ENCODE data around the gene KCP. TPM values are rescaled to one million over a fixed set of nuclear protein-coding genes. Genes with fewer than 3 reads are reported as not detected.

Gene KCP
- total and polyA plus RNA-seq, 9 donors, result 0.05 to 1.8 (median 0.20) TPM; not detected in 4

GRCh38 chr7:128835231-128835751 is 75.2 kb downstream of the KCP start:
- H3K9me3 ChIP-seq, result no peaks in the 10 kb centered on the region
- intact Hi-C loops (cut with DNase I), result no loop called here
- H3K36me3 ChIP-seq, result no peaks in the 10 kb centered on the region
- no peak for TF ChIP-seq CTCF (IDR thresholded peaks at IDR 0.05)
- no peak for TF ChIP-seq POLR2A (IDR thresholded peaks at IDR 0.05)
- TF ChIP-seq EP300 (IDR thresholded peaks at IDR 0.05), result no peak
- no peak overlapping the region for H3K4me3 ChIP-seq
- peak in 2 of 5 donors; percentile 18 to 34 for DNase-seq
- 87 to 90% (median 88%) methylated on average over 16 of the region's 16 CpGs for WGBS, 3 donors
- H3K27ac ChIP-seq, result no peak overlapping the region
- no peaks in the 10 kb centered on the region for H3K27me3 ChIP-seq
- peaks cover 22% of the 10 kb centered on the region for H3K4me1 ChIP-seq (ENCODE audit: insufficient read depth)

DNA sequence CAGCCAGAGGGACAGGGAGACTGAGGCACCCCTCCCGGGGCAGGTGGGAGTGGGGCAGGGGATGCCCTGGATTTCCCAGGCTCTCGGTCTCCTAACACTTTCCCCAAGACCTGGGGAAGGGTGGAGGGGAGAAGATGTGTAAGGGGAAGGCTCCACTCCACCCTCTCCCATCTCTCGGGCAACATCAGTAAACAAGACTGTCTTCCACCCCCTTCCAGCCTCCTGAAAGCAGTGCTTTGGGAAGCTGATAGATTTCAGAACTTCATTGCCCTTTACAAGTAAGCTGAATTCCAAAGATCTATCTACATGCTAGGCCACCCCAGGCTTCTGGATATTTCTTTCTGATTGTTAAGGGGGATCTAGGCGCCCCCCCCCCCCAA is 76.6 kb downstream of the KCP start:
- Histone ChIP-seq H3K4me3 (no peak overlapping the region), H3K27me3 (no peaks in the 10 kb centered on the region), H3K27ac (peak overlapping the region in 1 of 2 donors; percentile 70), H3K36me3 (no peaks in the 10 kb centered on the region), H3K4me1 (ENCODE audit: insufficient read depth) (peaks cover 25% of the 10 kb centered on the region), H3K9me3 (no peaks in the 10 kb centered on the region)
- 21 to 34% (median 31%) methylated on average over 4 of the region's 4 CpGs for WGBS, 3 donors
- no peak for TF ChIP-seq POLR2A (IDR thresholded peaks at IDR 0.05)
- no peak for TF ChIP-seq CTCF (IDR thresholded peaks at IDR 0.05)
- TF ChIP-seq EP300 (IDR thresholded peaks at IDR 0.05), result no peak
- intact Hi-C loops (cut with DNase I), result no loop called here
- DNase-seq, result no peak

DNA sequence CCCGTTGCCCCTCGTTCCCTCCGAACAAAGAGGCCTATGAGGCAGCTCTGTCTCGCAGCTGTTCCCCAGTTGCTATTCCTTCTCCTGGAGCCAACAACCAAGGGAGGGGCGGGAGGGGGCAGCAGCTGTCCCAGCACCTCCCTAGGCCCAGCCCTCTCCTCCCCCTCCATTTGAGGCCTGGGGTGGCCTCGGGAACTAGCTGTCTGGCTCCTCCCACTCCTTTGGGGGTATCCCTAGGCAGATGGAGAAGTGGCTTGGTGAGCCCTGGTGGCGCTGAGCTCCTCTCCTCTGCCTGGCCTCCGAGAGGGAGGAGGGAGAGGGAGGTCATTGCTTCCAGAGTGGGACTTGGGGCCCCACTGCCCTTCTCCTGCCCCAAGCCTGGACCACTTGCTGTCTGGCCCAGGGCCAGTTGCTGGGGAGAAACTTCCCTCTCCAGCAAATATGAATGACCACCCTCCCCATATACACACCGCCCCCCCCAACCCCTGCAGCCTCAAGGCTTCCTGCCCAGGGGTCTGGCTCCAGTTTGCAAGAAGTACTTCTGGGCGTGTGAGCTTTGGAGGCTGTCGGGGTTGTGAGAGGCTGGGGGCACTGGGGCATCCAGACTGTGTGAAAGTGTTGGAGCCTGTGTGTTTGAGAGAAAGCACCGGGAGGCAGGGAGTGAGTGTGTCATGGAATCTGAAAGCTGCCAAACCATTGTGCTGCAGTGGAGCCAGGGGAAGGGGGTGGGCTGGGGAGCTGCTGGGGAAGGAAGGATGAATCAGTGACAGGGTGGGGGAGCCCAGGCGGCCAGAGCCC is 77.2 kb downstream of the KCP start:
- no peaks in the 10 kb centered on the region for H3K36me3 ChIP-seq
- peak overlapping the region; percentile 55 to 70 for H3K27ac ChIP-seq
- 9 to 18% (median 10%) methylated on average over 13 of the region's 13 CpGs for WGBS, 3 donors
- TF ChIP-seq EP300 (IDR thresholded peaks at IDR 0.05) (no peak), POLR2A (IDR thresholded peaks at IDR 0.05) (no peak), CTCF (IDR thresholded peaks at IDR 0.05) (no peak)
- H3K9me3 ChIP-seq, result no peaks in the 10 kb centered on the region
- H3K4me1 ChIP-seq (ENCODE audit: insufficient read depth), result peaks cover 25% of the 10 kb centered on the region
- H3K27me3 ChIP-seq, result no peaks in the 10 kb centered on the region
- peak overlapping the region; percentile 60 for H3K4me3 ChIP-seq
- intact Hi-C loops (cut with DNase I), result no loop called here
- DNase-seq, result peak; percentile 65 to 77 (median 68)

- H3K27me3 ChIP-seq, result no peaks in the 10 kb centered on the region
- no peaks in the 10 kb centered on the region for H3K36me3 ChIP-seq
- intact Hi-C loops (cut with DNase I), result no loop called here
- 19 to 58% (median 48%) methylated on average over 2 of the region's 2 CpGs for WGBS, 3 donors
- no peaks in the 10 kb centered on the region for H3K9me3 ChIP-seq
- H3K4me3 ChIP-seq, result peak overlapping the region; percentile 60
- H3K4me1 ChIP-seq (ENCODE audit: insufficient read depth), result peaks cover 25% of the 10 kb centered on the region
- TF ChIP-seq CTCF (IDR thresholded peaks at IDR 0.05) (no peak), POLR2A (IDR thresholded peaks at IDR 0.05) (no peak), EP300 (IDR thresholded peaks at IDR 0.05) (no peak)
- DNase-seq, result peak in 1 of 5 donors; percentile 36
- peak overlapping the region; percentile 55 to 70 for H3K27ac ChIP-seq
These were observed 77.7 kb downstream of the KCP start for GRCh38 chr7:128832880-128833147.

Data from ovary (tissue), 9 donors.